HepG2 (cell line): ENCODE measurements around the gene G6PD. TPM values are rescaled to one million over a fixed set of nuclear protein-coding genes. Genes with fewer than 3 reads are reported as not detected.

Source experiments
- DMTF1 ChIP-seq: sonication (generic); formaldehyde crosslinking; IDR thresholded peaks from 2 replicates; pipeline ENCODE4 v1.4.0; 2020; ENCODE audit warnings: mild to moderate bottlenecking, missing genetic modification reagents
- ELF3 ChIP-seq: IDR thresholded peaks from 2 replicates; pipeline ENCODE4 v1.6.1; 2016; ENCODE audit warnings: missing genetic modification reagents, missing compliant biosample characterization
- SMAD3 ChIP-seq: sonication (generic); formaldehyde crosslinking; IDR thresholded peaks from 2 replicates; pipeline ENCODE4 v1.4.0; 2020; ENCODE audit warnings: missing genetic modification reagents
- SMYD3 ChIP-seq: sonication (generic); formaldehyde crosslinking; IDR thresholded peaks from 2 replicates; pipeline ENCODE4 v1.8.1; 2023; ENCODE audit warnings: mild to moderate bottlenecking, missing genetic modification reagents
- TEAD2 ChIP-seq: sonication (generic); formaldehyde crosslinking; IDR thresholded peaks from 2 replicates; pipeline ENCODE4 v1.9.0; 2021; ENCODE audit warnings: missing genetic modification reagents
- ZIK1 ChIP-seq: sonication (generic); formaldehyde crosslinking; IDR thresholded peaks from 2 replicates; pipeline ENCODE4 v1.5.0; 2020; ENCODE audit warnings: mild to moderate bottlenecking, low read depth, missing genetic modification reagents, borderline replicate concordance
- ZNF101 ChIP-seq: sonication (generic); formaldehyde crosslinking; IDR thresholded peaks from 2 replicates; pipeline ENCODE4 v1.4.0; 2020; ENCODE audit warnings: mild to moderate bottlenecking, low read depth, missing genetic modification reagents, borderline replicate concordance
- ZNF143 ChIP-seq: sonication (generic); formaldehyde crosslinking; IDR thresholded peaks from 2 replicates; pipeline ENCODE4 v1.4.0; 2020; ENCODE audit warnings: missing genetic modification reagents
- ZNF589 ChIP-seq: sonication (generic); formaldehyde crosslinking; conservative IDR thresholded peaks from 2 replicates; pipeline ENCODE4 v1.8.0; 2022; ENCODE audit warnings: mild to moderate bottlenecking, moderate library complexity, missing genetic modification reagents
- polyA plus RNA-seq, 8 experiments: library from polyadenylated mRNA; depleted of rRNA in 3 of 8; stranded (reverse) in 7 of 8; unstranded in 1 of 8; fragments of >200 nt; fragmentation: Illumina TruSeq in 4 of 8; extraction: Trizol in 4 of 8; gene quantifications; 2 replicates each; pipeline versions ENCODE4 v1.2.1 to v1.2.3, GENCODE V29; 2011 to 2016; ENCODE audit warnings: low read depth in 4 of 8, missing spikeins in 1 of 8, mixed read lengths in 1 of 8; ENCODE audit not compliant: insufficient read depth in 1 of 8
- total RNA-seq, 5 experiments: library from RNA; depleted of rRNA; stranded (reverse); fragments of >200 nt; fragmentation: Illumina TruSeq; extraction: Trizol; gene quantifications; 2 replicates each; pipeline ENCODE4 v1.2.3, GENCODE V29; 2016; ENCODE audit warnings: low read depth in 1 of 5
- TF ChIP-seq, protein P1 (sequence below), 2 experiments: fragments of 450-650 bp in 1 of 2; sonication (generic) in 1 of 2; formaldehyde crosslinking in 1 of 2; IDR thresholded peaks; 2 replicates each; pipeline versions ENCODE4 v1.6.1 to v1.8.0; 2016 to 2022; ENCODE audit warnings: antibody characterized with exemption in 1 of 2, mild to moderate bottlenecking in 1 of 2, missing genetic modification reagents in 1 of 2
- TF ChIP-seq, protein P2 (sequence below): sonication (generic); formaldehyde crosslinking; IDR thresholded peaks from 2 replicates; pipeline ENCODE4 v1.5.0; 2020; ENCODE audit warnings: missing genetic modification reagents
- TF ChIP-seq, protein P3 (sequence below): IDR thresholded peaks from 2 replicates; pipeline ENCODE4 v1.6.1; 2016; ENCODE audit warnings: low read depth

Gene G6PD
- total and polyA plus RNA-seq, 2 of the 13 experiments (the other 11 are each of a cell fraction or from before 2014, with no cell fraction given), result 18.8 to 28.8 TPM

- TF ChIP-seq, protein P1, sequence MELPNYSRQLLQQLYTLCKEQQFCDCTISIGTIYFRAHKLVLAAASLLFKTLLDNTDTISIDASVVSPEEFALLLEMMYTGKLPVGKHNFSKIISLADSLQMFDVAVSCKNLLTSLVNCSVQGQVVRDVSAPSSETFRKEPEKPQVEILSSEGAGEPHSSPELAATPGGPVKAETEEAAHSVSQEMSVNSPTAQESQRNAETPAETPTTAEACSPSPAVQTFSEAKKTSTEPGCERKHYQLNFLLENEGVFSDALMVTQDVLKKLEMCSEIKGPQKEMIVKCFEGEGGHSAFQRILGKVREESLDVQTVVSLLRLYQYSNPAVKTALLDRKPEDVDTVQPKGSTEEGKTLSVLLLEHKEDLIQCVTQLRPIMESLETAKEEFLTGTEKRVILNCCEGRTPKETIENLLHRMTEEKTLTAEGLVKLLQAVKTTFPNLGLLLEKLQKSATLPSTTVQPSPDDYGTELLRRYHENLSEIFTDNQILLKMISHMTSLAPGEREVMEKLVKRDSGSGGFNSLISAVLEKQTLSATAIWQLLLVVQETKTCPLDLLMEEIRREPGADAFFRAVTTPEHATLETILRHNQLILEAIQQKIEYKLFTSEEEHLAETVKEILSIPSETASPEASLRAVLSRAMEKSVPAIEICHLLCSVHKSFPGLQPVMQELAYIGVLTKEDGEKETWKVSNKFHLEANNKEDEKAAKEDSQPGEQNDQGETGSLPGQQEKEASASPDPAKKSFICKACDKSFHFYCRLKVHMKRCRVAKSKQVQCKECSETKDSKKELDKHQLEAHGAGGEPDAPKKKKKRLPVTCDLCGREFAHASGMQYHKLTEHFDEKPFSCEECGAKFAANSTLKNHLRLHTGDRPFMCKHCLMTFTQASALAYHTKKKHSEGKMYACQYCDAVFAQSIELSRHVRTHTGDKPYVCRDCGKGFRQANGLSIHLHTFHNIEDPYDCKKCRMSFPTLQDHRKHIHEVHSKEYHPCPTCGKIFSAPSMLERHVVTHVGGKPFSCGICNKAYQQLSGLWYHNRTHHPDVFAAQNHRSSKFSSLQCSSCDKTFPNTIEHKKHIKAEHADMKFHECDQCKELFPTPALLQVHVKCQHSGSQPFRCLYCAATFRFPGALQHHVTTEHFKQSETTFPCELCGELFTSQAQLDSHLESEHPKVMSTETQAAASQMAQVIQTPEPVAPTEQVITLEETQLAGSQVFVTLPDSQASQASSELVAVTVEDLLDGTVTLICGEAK (IDR thresholded peaks at IDR 0.05), result peak; percentile 52
- TF ChIP-seq, protein P1 (CRISPR knock-in tag; IDR thresholded peaks at IDR 0.05), result no peak; the same call in 1 of the 2 replicates
- TF ChIP-seq ZNF589, result no peak
- 0 out of 2 replicates have a peak, but pooled peaks have one; percentile 14 for TF ChIP-seq ELF3
- no peak for TF ChIP-seq ZIK1
- no peak for TF ChIP-seq DMTF1
- no peak for TF ChIP-seq TEAD2
- TF ChIP-seq, protein P2, sequence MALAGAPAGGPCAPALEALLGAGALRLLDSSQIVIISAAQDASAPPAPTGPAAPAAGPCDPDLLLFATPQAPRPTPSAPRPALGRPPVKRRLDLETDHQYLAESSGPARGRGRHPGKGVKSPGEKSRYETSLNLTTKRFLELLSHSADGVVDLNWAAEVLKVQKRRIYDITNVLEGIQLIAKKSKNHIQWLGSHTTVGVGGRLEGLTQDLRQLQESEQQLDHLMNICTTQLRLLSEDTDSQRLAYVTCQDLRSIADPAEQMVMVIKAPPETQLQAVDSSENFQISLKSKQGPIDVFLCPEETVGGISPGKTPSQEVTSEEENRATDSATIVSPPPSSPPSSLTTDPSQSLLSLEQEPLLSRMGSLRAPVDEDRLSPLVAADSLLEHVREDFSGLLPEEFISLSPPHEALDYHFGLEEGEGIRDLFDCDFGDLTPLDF (CRISPR knock-in tag), result 0 out of 2 replicates have a peak, but pooled peaks have one; percentile 27
- no peak for TF ChIP-seq SMYD3
- TF ChIP-seq ZNF101 (CRISPR knock-in tag), result no peak
- TF ChIP-seq ZNF143 (CRISPR knock-in tag), result no peak
- TF ChIP-seq, protein P3, sequence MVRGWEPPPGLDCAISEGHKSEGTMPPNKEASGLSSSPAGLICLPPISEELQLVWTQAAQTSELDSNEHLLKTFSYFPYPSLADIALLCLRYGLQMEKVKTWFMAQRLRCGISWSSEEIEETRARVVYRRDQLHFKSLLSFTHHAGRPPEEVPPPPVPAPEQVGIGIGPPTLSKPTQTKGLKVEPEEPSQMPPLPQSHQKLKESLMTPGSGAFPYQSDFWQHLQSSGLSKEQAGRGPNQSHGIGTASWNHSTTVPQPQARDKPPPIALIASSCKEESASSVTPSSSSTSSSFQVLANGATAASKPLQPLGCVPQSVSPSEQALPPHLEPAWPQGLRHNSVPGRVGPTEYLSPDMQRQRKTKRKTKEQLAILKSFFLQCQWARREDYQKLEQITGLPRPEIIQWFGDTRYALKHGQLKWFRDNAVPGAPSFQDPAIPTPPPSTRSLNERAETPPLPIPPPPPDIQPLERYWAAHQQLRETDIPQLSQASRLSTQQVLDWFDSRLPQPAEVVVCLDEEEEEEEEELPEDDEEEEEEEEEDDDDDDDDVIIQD, result no peak
- no peak for TF ChIP-seq SMAD3
Observed at GRCh38 chrX:154547245-154548027, 790 bp upstream of the G6PD start, which contains the start of gene IKBKG (continued).
